ENCODE data around the gene SLC9A1. TPM values are rescaled to one million over a fixed set of nuclear protein-coding genes. Genes with fewer than 3 reads are reported as not detected.

The SLC9A1 gene
- total RNA-seq, 1 experiment from 2014 or later: 21.7 TPM

GRCh38 chr1:27136998-27137542 lies 17.9 kb downstream of the SLC9A1 start (continued):
- TF ChIP-seq MAX (IDR thresholded peaks at IDR 0.05): no peak
- no peak for TF ChIP-seq ZFX (IDR thresholded peaks at IDR 0.05)
- TF ChIP-seq CTCF (IDR thresholded peaks at IDR 0.05 in 2 of 3, conservative IDR thresholded peaks at IDR 0.05 in 1 of 3; ENCODE audit: borderline replicate concordance in 1 of 3, insufficient read depth in 1 of 3, low read depth in 2 of 3, low read length in 2 of 3): no peak

DNA sequence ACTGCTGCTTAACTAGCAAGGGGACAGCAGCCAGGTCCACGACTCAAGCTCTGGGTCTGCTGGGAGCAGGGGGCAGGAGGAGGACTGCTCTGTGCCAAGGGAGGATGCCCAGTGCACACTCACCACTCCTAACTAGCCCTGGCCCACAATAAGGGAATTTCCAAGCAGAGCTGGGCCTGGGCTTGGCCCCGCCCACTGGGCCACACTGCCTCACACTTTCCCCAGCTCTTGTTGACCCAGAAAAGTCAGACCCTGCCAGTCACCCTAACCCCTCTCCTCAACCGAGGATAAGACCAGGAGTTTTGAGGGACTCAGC lies 18.7 kb downstream of the SLC9A1 start:
- Histone ChIP-seq H3K4me1 (ENCODE audit: control insufficient read depth in 1 of 2, insufficient read depth in 2 of 2, low read length in 2 of 2) (peaks cover 14 to 15% of the 10 kb centered on the region in 2 experiments), H4K20me1 (ENCODE audit: insufficient read depth) (no peaks in the 10 kb centered on the region), H3K9ac (ENCODE audit: low read length) (no peak overlapping the region), H3K9me2 (ENCODE audit: insufficient read depth) (no peaks in the 10 kb centered on the region), H3K27ac (ENCODE audit: low read depth, low read length) (no peak overlapping the region), H3K36me3 (ENCODE audit: control insufficient read depth in 1 of 2, insufficient read depth in 2 of 2, low read length in 2 of 2) (no peaks in the 10 kb centered on the region; a peak in 1 of 4 replicates), H2AFZ (ENCODE audit: low read depth, low read length, poor library complexity, severe bottlenecking) (no peak overlapping the region), H3K9me3 (ENCODE audit: control insufficient read depth in 1 of 2, insufficient read depth in 1 of 2, low read depth in 1 of 2, low read length in 2 of 2) (no peaks in the 10 kb centered on the region), H3K4me2 (ENCODE audit: low read length) (no peak overlapping the region), H3K27me3 (ENCODE audit: insufficient read depth, low read length) (no peaks in the 10 kb centered on the region), H3K79me2 (ENCODE audit: insufficient read depth, low read length) (peaks cover 20% of the 10 kb centered on the region), H3K4me3 (replicated peaks in 1 of 2; ENCODE audit: low read depth in 1 of 2, low read length in 2 of 2) (no peak overlapping the region)
- BruUV-seq (replicated peaks): no TSS peak
- ChIA-PET CTCF (no interaction called here), POLR2A (no interaction called here), RAD21 (ENCODE audit: low non-redundant PET in 1 of 2, low total read pairs in 2 of 2, uncharacterized antibody in 2 of 2, unreplicated experiment in 2 of 2) (no interaction called here)
- TF ChIP-seq, protein P1, sequence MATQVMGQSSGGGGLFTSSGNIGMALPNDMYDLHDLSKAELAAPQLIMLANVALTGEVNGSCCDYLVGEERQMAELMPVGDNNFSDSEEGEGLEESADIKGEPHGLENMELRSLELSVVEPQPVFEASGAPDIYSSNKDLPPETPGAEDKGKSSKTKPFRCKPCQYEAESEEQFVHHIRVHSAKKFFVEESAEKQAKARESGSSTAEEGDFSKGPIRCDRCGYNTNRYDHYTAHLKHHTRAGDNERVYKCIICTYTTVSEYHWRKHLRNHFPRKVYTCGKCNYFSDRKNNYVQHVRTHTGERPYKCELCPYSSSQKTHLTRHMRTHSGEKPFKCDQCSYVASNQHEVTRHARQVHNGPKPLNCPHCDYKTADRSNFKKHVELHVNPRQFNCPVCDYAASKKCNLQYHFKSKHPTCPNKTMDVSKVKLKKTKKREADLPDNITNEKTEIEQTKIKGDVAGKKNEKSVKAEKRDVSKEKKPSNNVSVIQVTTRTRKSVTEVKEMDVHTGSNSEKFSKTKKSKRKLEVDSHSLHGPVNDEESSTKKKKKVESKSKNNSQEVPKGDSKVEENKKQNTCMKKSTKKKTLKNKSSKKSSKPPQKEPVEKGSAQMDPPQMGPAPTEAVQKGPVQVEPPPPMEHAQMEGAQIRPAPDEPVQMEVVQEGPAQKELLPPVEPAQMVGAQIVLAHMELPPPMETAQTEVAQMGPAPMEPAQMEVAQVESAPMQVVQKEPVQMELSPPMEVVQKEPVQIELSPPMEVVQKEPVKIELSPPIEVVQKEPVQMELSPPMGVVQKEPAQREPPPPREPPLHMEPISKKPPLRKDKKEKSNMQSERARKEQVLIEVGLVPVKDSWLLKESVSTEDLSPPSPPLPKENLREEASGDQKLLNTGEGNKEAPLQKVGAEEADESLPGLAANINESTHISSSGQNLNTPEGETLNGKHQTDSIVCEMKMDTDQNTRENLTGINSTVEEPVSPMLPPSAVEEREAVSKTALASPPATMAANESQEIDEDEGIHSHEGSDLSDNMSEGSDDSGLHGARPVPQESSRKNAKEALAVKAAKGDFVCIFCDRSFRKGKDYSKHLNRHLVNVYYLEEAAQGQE (IDR thresholded peaks at IDR 0.05; ENCODE audit: low read depth): no peak
- TF ChIP-seq CTCF (IDR thresholded peaks at IDR 0.05 in 2 of 3, conservative IDR thresholded peaks at IDR 0.05 in 1 of 3; ENCODE audit: borderline replicate concordance in 1 of 3, insufficient read depth in 1 of 3, low read depth in 2 of 3, low read length in 2 of 3) (no peak), EZH2 (IDR thresholded peaks at IDR 0.05) (no peak), ZFX (IDR thresholded peaks at IDR 0.05) (no peak), POLR2AphosphoS5 (IDR thresholded peaks at IDR 0.05; ENCODE audit: low read depth, low read length) (no peak), EGR1 (IDR thresholded peaks at IDR 0.05; ENCODE audit: low read depth) (no peak), RAD21 (IDR thresholded peaks at IDR 0.05; ENCODE audit: low read depth) (no peak), ZNF274 (IDR thresholded peaks at IDR 0.05; ENCODE audit: low read depth, low read length) (no peak), TCF7L2 (IDR thresholded peaks at IDR 0.05; ENCODE audit: borderline replicate concordance, extremely low read depth, insufficient read depth, insufficient read length) (no peak)
- intact Hi-C loops (cut with micrococcal nuclease): no loop called here
- no peak for DNase-seq (ENCODE audit: low read depth, low spot score)
- ATAC-seq: peak; percentile 33; the same call in 1 of the 2 replicates
